OCI-LY1 (cell line): ENCODE data around the gene ADCK1.

ENCODE experiments used
- CTCF ChIP-seq: fragments of 200-600 bp; sonication (generic), shearing (Covaris generic); IDR thresholded peaks from 2 replicates; pipeline ENCODE4 v1.5.1; 2017; ENCODE audit warnings: mild to moderate bottlenecking, antibody characterized with exemption, low read length, moderate library complexity, mixed read lengths
- EZH2 ChIP-seq: fragments of 200-600 bp; sonication (generic), shearing (Covaris generic); IDR thresholded peaks from 2 replicates; pipeline ENCODE4 v1.8.0; 2017; ENCODE audit warnings: borderline replicate concordance, mixed run types, mild to moderate bottlenecking, antibody characterized with exemption, low read length, moderate library complexity, mixed read lengths

- no peak for TF ChIP-seq CTCF
- no peak for TF ChIP-seq EZH2
These were observed 67.6 kb downstream of the ADCK1 start for GRCh38 chr14:77867476-77867875.
